GM21825 (cell line): ENCODE results near the gene PAFAH1B2.

Experiments used
- ATAC-seq: cut with Tn5 transposase; IDR thresholded peaks from one replicate; pipeline ENCODE4 v1.9.1; 2021; ENCODE audit warnings: mild to moderate bottlenecking, moderate library complexity; ENCODE audit not compliant: unreplicated experiment

PAFAH1B2 gene

GRCh38 chr11:117219455-117219854 is 75.4 kb downstream of the PAFAH1B2 start:
- no peak for ATAC-seq

- no peak for ATAC-seq
Observed at GRCh38 chr11:117219995-117220394, 75.9 kb downstream of the PAFAH1B2 start.

- no peak for ATAC-seq
Observed at GRCh38 chr11:117220568-117220967, 76.5 kb downstream of the PAFAH1B2 start.

- no peak for ATAC-seq
Observed at GRCh38 chr11:117220999-117221774, 77.1 kb downstream of the PAFAH1B2 start.

GRCh38 chr11:117221775-117222517 is 77.9 kb downstream of the PAFAH1B2 start:
- ATAC-seq: no peak

GRCh38 chr11:117222991-117223740 is 79.1 kb downstream of the PAFAH1B2 start:
- ATAC-seq: no peak

GRCh38 chr11:117223741-117224689 is 79.9 kb downstream of the PAFAH1B2 start:
- no peak for ATAC-seq

- ATAC-seq: no peak
Observed at GRCh38 chr11:117225553-117226170, 81.6 kb downstream of the PAFAH1B2 start.
